ENCODE results near the gene EFTUD2. TPM values are rescaled to one million over a fixed set of nuclear protein-coding genes. Genes with fewer than 3 reads are reported as not detected.

The EFTUD2 gene
- total RNA-seq, 2 experiments from 2014 or later, result 207 to 208 TPM

DNA sequence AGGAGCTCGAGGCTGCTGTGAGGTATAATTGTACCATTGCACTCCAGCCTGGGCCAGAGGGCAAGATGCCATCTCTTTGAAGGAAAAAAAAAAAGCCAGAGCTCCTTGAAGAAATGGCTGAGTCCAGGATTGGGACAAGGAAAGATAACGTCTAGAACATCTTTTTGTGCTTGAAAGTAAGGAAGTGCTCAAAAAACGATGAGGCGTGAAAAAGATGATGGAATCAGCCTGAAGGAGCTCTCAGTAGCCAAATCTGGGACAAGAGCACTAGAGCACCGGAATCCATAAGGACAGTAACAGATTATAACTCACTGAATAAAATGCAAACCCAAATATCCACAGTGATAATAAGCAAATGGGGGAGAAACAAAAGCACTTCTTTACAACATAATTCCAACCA is 22.1 kb downstream of the EFTUD2 start:
- Mint-ChIP-seq H3K36me3 (ENCODE audit: low read depth) (peaks cover 43% of the 10 kb centered on the region), H3K27ac (no peak overlapping the region), H3K9me3 (no peaks in the 10 kb centered on the region), H3K4me3 (no peak overlapping the region), H3K4me1 (ENCODE audit: low read depth) (no peaks in the 10 kb centered on the region), H3K27me3 (no peaks in the 10 kb centered on the region)
- no peak for ATAC-seq
- ChIA-PET CTCF (interaction anchor here (0.9 to 5.0 kb wide), 7 partner anchors 13 to 103 kb away, joined by 3 to 35 read pairs (median 4); no protein-coding TSS in a partner anchor), POLR2A (interaction anchor here (0.5 to 1.3 kb wide), 4 partner anchors 9 to 206 kb away, joined by 3 to 6 read pairs (median 4); no protein-coding TSS in a partner anchor)
- TF ChIP-seq CTCF (IDR thresholded peaks at IDR 0.05), result no peak
- intact Hi-C loops (cut with micrococcal nuclease), result no loop called here
- no peak for DNase-seq

DNA sequence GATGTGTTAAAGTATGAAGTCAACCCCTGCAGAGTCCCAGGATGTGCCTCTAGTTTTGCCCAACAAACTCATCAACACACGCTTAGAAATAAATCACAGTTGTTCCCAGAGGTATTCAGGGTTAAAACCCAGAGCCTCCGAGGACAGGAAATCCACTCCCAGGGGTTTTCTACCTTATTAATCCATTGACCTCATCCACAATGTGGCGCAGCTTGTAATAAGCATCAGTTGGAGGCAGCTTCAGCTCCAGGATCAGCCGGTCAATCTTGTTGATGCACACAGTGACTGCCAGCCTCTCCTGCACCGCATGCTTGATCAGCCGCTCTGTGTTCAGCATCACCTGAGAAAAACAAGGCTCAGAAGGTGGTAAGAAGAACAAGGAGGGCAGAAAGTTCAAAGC is 23.5 kb downstream of the EFTUD2 start:
- H3K4me3 Mint-ChIP-seq, result no peak overlapping the region
- H3K36me3 Mint-ChIP-seq (ENCODE audit: low read depth), result peaks cover 44% of the 10 kb centered on the region

DNA sequence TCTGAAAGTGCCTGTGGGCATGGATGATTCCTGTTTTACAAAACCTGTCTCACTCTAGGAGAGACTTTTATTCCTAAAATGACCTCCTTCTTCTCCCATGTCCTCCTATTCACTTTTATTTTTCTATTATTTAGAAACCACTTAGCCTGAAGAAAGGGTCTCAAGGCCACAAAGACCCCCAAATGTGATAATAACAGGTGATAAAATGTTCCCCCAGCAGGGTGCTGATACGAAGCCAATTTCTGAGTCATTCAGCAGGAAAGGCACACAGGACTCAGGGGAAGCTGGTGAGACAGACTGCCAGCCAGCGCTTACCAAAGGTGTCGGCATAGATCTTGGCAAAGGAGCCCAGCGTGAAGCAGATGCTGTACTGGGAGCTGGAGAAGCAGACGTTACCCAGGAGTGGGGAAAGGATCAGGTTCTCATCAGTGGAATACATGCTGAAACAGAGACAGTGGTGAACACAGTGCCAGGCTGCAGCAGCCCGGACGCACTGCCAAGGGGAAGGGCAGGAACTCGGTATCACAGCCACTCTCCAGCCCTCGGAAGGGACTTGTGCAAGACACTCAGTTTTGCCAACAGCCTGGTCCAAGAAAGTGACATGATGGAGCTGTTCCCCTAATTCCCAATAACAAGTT is 27.0 kb downstream of the EFTUD2 start:
- DNase-seq (no peak), ATAC-seq (no peak)
- no peak for TF ChIP-seq CTCF (IDR thresholded peaks at IDR 0.05)
- Mint-ChIP-seq H3K9me3 (no peaks in the 10 kb centered on the region), H3K27me3 (no peaks in the 10 kb centered on the region), H3K27ac (no peak overlapping the region), H3K4me1 (ENCODE audit: low read depth) (no peaks in the 10 kb centered on the region), H3K4me3 (no peak overlapping the region), H3K36me3 (ENCODE audit: low read depth) (peaks cover 39% of the 10 kb centered on the region)
- ChIA-PET POLR2A (no interaction called here), CTCF (interaction anchor here (1.5 to 3.0 kb wide), 2 partner anchors 8 to 93 kb away, joined by 3 to 16 read pairs; no protein-coding TSS in a partner anchor)
- intact Hi-C loops (cut with micrococcal nuclease), result no loop called here

More for the DNA sequence above, 23.5 kb downstream of the EFTUD2 start:
- intact Hi-C loops (cut with micrococcal nuclease), result no loop called here
- H3K27me3 Mint-ChIP-seq, result no peaks in the 10 kb centered on the region
- ATAC-seq (no peak), DNase-seq (no peak)
- ChIA-PET POLR2A (interaction anchor here (0.9 kb wide), 1 partner anchor 101 kb away, joined by 3 read pairs; no protein-coding TSS in a partner anchor), CTCF (no interaction called here)
- no peaks in the 10 kb centered on the region for H3K4me1 Mint-ChIP-seq (ENCODE audit: low read depth)
- no peak overlapping the region for H3K27ac Mint-ChIP-seq
- TF ChIP-seq CTCF (IDR thresholded peaks at IDR 0.05), result no peak
- H3K9me3 Mint-ChIP-seq, result no peaks in the 10 kb centered on the region

GRCh38 chr17:44871556-44871955 is 27.7 kb downstream of the EFTUD2 start:
- no peak for ATAC-seq
- ChIA-PET CTCF (interaction anchor here (10.7 kb wide), 1 partner anchor 95 kb away, joined by 205 read pairs; no protein-coding TSS in a partner anchor), POLR2A (no interaction called here)
- H3K9me3 Mint-ChIP-seq, result no peaks in the 10 kb centered on the region
- peaks cover 35% of the 10 kb centered on the region for H3K36me3 Mint-ChIP-seq (ENCODE audit: low read depth)
- no peak for DNase-seq
- H3K4me1 Mint-ChIP-seq (ENCODE audit: low read depth), result no peaks in the 10 kb centered on the region
- no peaks in the 10 kb centered on the region for H3K27me3 Mint-ChIP-seq
- intact Hi-C loops (cut with micrococcal nuclease), result no loop called here
- TF ChIP-seq CTCF (IDR thresholded peaks at IDR 0.05), result no peak
- no peak overlapping the region for H3K27ac Mint-ChIP-seq
- H3K4me3 Mint-ChIP-seq, result no peak overlapping the region

- Mint-ChIP-seq H3K9me3 (no peaks in the 10 kb centered on the region), H3K4me3 (no peak overlapping the region), H3K27me3 (no peaks in the 10 kb centered on the region), H3K36me3 (ENCODE audit: low read depth) (peaks cover 50% of the 10 kb centered on the region), H3K27ac (no peak overlapping the region), H3K4me1 (ENCODE audit: low read depth) (no peaks in the 10 kb centered on the region)
- intact Hi-C loops (cut with micrococcal nuclease), result loop anchor here (2.0 kb wide), 1 partner anchor 93 kb away; no protein-coding TSS in a partner anchor
- ChIA-PET POLR2A (interaction anchor here (1.0 to 2.3 kb wide), 4 partner anchors 9 to 195 kb away, joined by 3 to 7 read pairs (median 4); no protein-coding TSS in a partner anchor), CTCF (interaction anchor here (0.9 to 10.7 kb wide), 3 partner anchors 10 to 91 kb away, joined by 3 to 205 read pairs (median 10); no protein-coding TSS in a partner anchor)
- no peak for DNase-seq
- no peak for TF ChIP-seq CTCF (IDR thresholded peaks at IDR 0.05)
- no peak for ATAC-seq
Observed at GRCh38 chr17:44867841-44868240, 31.4 kb downstream of the EFTUD2 start.
